Transverse colon (tissue), 4 donors: ENCODE measurements around the gene MOB1A. TPM values are rescaled to one million over a fixed set of nuclear protein-coding genes. Genes with fewer than 3 reads are reported as not detected.

Experiments used
- DNase-seq: peaks from one replicate; pipeline ENCODE4 v3.0.0-alpha.2; 2019
- H3K27ac ChIP-seq, 4 donors: fragments of 200-600 bp; sonication (generic); 2 replicates each; pipeline ENCODE4 v1.5.1; 2016 to 2018; ENCODE audit warnings: inconsistent platforms in 4 of 4
- H3K27me3 ChIP-seq: fragments of 200-600 bp; sonication (generic); 2 replicates; pipeline ENCODE4 v1.5.1; 2017; ENCODE audit warnings: inconsistent platforms
- H3K36me3 ChIP-seq, 4 donors: fragments of 200-600 bp; sonication (generic); 2 replicates each; pipeline ENCODE4 v1.5.1; 2017 to 2019; ENCODE audit warnings: inconsistent platforms in 4 of 4
- H3K4me1 ChIP-seq, 4 donors: fragments of 200-600 bp; sonication (generic); 2 replicates each; pipeline ENCODE4 v1.5.1; 2017 to 2020; ENCODE audit warnings: inconsistent platforms in 4 of 4
- H3K4me3 ChIP-seq, 4 donors: fragments of 200-600 bp; sonication (generic); 1 replicate in 1 of 4; 2 replicates in 3 of 4; pipeline versions ENCODE4 v1.5.1 to v1.6.1; 2017 to 2019; ENCODE audit warnings: inconsistent platforms in 4 of 4
- H3K9me3 ChIP-seq, 2 donors: fragments of 200-600 bp; sonication (generic); 2 replicates each; pipeline ENCODE4 v1.5.1; 2017 to 2019; ENCODE audit warnings: inconsistent platforms in 2 of 2
- EP300 ChIP-seq: sonication (generic); formaldehyde crosslinking; IDR thresholded peaks from one replicate; pipeline ENCODE4 v1.6.1; 2017; ENCODE audit warnings: antibody characterized with exemption, low read depth
- POLR2A ChIP-seq: fragments of 450-650 bp; IDR thresholded peaks from one replicate; pipeline ENCODE4 v1.6.1; 2016; ENCODE audit warnings: antibody characterized with exemption, mild to moderate bottlenecking, moderate library complexity
- POLR2AphosphoS5 ChIP-seq, 3 donors: sonication (generic); formaldehyde crosslinking; IDR thresholded peaks; one replicate each; pipeline ENCODE4 v1.6.1; 2016; ENCODE audit warnings: antibody characterized with exemption in 3 of 3
- WGBS, 2 donors: methylation state at CpG; one replicate each; pipeline ENCODE4 v1.1.5; 2018; ENCODE audit warnings: low coverage in 1 of 2; 5-methylcytosine and 5-hydroxymethylcytosine counted together
- in situ Hi-C, 4 donors: fragments of 200-750 bp; cut with MboI; loops; one replicate each; pipeline versions ENCODE4 v1.15.0 to v1.15.1; 2017; ENCODE audit warnings: low sequenced_read_pairs in 3 of 4, low pct_ligation_motif_present in 1 of 4, low pct_unique_long_range_greater_than_20kb in 1 of 4
- intact Hi-C: fragments of 100-400 bp; cut with DNase I; formaldehyde crosslinking; loops from one replicate; pipeline ENCODE4 v1.15.1; 2023; ENCODE audit warnings: low total_unique reads
- total RNA-seq, 4 donors: library from RNA; depleted of rRNA; stranded (reverse); fragments of >200 nt; gene quantifications; one replicate each; pipeline ENCODE4 v1.1.0, GENCODE V29; 2016
- TF ChIP-seq, protein P1 (sequence below), 5 experiments: fragments of 200-600 bp in 3 of 5; fragments of 450-650 bp in 2 of 5; sonication (generic) in 3 of 5; IDR thresholded peaks; 1 replicate in 2 of 5; 2 replicates in 3 of 5; pipeline ENCODE4 v1.5.1; 2016 to 2017; ENCODE audit warnings: antibody characterized with exemption in 5 of 5, inconsistent platforms in 3 of 5, mild to moderate bottlenecking in 2 of 5, moderate library complexity in 1 of 5

MOB1A gene
- total RNA-seq, 4 donors from 2014 or later = 43.0 to 91.9 (median 68.8) TPM

DNA sequence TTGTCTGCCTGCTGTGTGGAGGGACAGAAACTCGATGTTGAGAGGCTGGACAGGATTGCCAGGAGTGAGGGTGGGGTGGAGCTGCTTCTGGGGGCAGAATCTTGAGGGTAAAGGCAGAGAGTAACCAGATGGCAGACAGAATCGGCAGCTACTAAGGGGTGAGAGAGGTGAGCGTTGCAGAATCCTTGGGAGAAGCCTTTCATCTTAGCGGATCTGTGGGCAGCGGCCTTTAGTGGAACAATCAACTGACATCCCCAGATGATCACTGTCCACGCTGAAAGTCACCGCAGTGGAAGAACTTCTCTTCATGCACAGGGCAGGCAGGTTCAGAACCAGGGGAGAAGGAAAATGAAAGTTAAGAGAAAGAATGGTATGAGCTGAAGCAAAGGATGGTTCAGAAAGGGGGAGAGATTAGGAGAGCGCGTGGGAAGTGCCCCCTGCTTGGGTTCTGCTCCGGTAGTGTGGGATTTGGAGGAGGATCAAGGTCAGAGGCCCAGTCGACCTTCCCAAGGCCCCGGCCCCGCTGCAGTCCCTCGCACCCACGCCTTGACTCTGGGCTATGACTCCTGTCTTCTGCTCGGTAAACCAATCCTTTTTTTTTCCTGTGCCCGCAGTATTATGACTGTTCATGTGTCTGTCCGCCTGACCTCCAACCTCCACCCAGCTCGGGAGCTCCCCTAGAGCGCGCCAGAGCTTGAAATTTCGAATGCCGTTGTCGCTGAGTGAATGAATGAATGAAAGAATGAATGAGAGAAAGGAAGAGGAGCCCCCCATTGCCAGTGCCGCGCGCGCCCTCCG, 31.6 kb downstream of the MOB1A start:
- Histone ChIP-seq H3K27me3 (no peaks in the 10 kb centered on the region), H3K27ac (peak overlapping the region; percentile 72 to 79 (median 74)), H3K36me3 (no peaks in the 10 kb centered on the region), H3K4me3 (peak overlapping the region; percentile 54 to 92 (median 72)), H3K9me3 (no peaks in the 10 kb centered on the region), H3K4me1 (peaks cover 8 to 22% (median 17%) of the 10 kb centered on the region in 4 donors)
- intact Hi-C loops = no loop called here
- WGBS, 2 donors = 0 to 4% methylated on average over 5 to 29 of the region's 29 CpGs
- DNase-seq = no peak
- in situ Hi-C loops = loop anchor here in 3 of 4 donors (25.0 kb wide), 2 partner anchors 310 to 335 kb away; partner anchors contain the start of gene STAMBP (in 2 of the 3)
- no peak for TF ChIP-seq EP300
- TF ChIP-seq, protein P1, sequence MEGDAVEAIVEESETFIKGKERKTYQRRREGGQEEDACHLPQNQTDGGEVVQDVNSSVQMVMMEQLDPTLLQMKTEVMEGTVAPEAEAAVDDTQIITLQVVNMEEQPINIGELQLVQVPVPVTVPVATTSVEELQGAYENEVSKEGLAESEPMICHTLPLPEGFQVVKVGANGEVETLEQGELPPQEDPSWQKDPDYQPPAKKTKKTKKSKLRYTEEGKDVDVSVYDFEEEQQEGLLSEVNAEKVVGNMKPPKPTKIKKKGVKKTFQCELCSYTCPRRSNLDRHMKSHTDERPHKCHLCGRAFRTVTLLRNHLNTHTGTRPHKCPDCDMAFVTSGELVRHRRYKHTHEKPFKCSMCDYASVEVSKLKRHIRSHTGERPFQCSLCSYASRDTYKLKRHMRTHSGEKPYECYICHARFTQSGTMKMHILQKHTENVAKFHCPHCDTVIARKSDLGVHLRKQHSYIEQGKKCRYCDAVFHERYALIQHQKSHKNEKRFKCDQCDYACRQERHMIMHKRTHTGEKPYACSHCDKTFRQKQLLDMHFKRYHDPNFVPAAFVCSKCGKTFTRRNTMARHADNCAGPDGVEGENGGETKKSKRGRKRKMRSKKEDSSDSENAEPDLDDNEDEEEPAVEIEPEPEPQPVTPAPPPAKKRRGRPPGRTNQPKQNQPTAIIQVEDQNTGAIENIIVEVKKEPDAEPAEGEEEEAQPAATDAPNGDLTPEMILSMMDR (IDR thresholded peaks at IDR 0.05) = no peak
- no peak for TF ChIP-seq POLR2A
- TF ChIP-seq POLR2AphosphoS5 (IDR thresholded peaks at IDR 0.05) = no peak

DNA sequence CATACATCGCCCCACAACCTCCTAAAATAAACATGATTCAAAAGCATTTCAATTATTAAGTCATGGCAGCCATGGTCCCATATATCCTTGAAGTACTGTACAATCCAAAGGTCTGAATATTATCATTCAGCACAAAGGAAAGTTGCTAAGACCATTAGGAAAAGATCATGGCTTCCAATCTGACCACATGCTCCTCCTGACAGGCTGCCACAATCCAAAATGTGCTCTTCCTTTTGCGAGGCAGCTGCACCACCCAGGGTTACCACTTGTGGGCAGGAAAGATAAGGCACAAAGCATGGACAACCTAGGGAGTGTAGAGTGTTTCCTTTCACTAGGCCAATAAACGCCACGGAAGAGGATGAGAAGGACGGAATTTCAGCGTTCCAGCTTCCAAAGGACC, 36.3 kb downstream of the MOB1A start:
- H3K4me3 ChIP-seq = no peak overlapping the region
- no peaks in the 10 kb centered on the region for H3K9me3 ChIP-seq
- no peak overlapping the region for H3K27ac ChIP-seq
- peaks cover 8 to 14% (median 11%) of the 10 kb centered on the region in 4 donors for H3K4me1 ChIP-seq
- in situ Hi-C loops = loop anchor here in 3 of 4 donors (25.0 kb wide), 2 partner anchors 305 to 330 kb away; partner anchors contain the start of gene STAMBP (in 2 of the 3)
- TF ChIP-seq POLR2A (no peak), POLR2AphosphoS5 (IDR thresholded peaks at IDR 0.05) (no peak), EP300 (no peak)
- TF ChIP-seq, protein P1 (IDR thresholded peaks at IDR 0.05) = no peak
- H3K27me3 ChIP-seq = no peaks in the 10 kb centered on the region
- H3K36me3 ChIP-seq = no peaks in the 10 kb centered on the region
- DNase-seq = no peak
- intact Hi-C loops = no loop called here
- 76 to 96% methylated on average over 5 to 6 of the region's 6 CpGs for WGBS, 2 donors

DNA sequence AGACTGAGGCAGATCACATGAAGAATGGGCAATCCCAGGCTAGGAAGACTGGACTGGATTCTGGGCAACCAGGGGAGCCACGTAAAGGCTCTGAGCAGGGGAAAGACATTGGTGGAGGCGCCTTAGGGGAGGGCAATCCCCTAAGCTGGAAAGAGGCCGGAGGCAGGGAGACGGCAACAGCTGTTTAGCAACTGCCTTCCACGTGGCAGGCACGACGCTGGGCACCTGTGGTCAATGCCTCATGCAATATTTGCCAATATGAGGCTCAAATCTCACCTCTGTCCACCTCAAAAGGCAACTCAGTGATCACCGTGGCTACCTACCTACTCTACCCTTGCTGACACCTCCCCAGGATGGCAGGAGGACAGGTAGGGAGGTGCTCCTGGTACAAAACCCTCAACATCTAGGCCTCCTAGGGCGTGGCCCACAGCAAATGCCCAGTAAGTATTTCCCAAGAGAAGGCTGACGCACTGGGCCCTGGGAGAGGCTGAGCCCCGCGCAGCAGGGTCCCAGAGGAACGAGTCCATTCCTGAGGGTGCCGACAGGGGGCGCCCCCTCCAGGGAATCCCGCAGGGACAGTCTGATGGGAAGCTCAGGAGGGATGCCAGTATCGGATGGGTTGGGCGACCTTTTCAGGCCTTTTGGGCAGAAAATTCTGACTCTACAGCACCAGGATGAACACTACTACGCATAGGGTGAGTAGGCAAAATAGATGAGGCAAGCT, 39.9 kb downstream of the MOB1A start:
- DNase-seq = no peak
- WGBS, 2 donors = 91% methylated on average over 19 of the region's 19 CpGs; no CpG with 5 or more reads in 1 of the 2 donors
- H3K27me3 ChIP-seq = no peaks in the 10 kb centered on the region
- peaks cover 0 to 7% (median 2%) of the 10 kb centered on the region in 4 donors for H3K36me3 ChIP-seq
- H3K9me3 ChIP-seq = no peaks in the 10 kb centered on the region
- in situ Hi-C loops (loop anchor here in 3 of 4 donors (25.0 kb wide), 2 partner anchors 301 to 326 kb away; partner anchors contain the start of gene STAMBP (in 2 of the 3)), intact Hi-C loops (no loop called here)
- TF ChIP-seq, protein P1 (IDR thresholded peaks at IDR 0.05) = no peak
- TF ChIP-seq EP300 (no peak), POLR2AphosphoS5 (IDR thresholded peaks at IDR 0.05) (no peak)
- H3K27ac ChIP-seq = no peak overlapping the region
- no peak overlapping the region for H3K4me3 ChIP-seq
- no peaks in the 10 kb centered on the region for H3K4me1 ChIP-seq
